ENCODE data around the gene UBAP1. TPM values are rescaled to one million over a fixed set of nuclear protein-coding genes. Genes with fewer than 3 reads are reported as not detected.

The UBAP1 gene
- total RNA-seq, 4 donors from 2014 or later = 39.2 to 71.3 (median 51.1) TPM

GRCh38 chr9:34163434-34163833 lies 15.4 kb upstream of the UBAP1 start:
- peak; percentile 48 for ATAC-seq (ENCODE audit: low FRiP score)
- TF ChIP-seq CTCF (IDR thresholded peaks at IDR 0.05) = no peak

GRCh38 chr9:34169125-34169524 lies 9.7 kb upstream of the UBAP1 start:
- ATAC-seq (ENCODE audit: low FRiP score) (no peak), DNase-seq (ENCODE audit: low spot score) (no peak)
- TF ChIP-seq CTCF (IDR thresholded peaks at IDR 0.05) = no peak

More at GRCh38 chr9:34163434-34163833, 15.4 kb upstream of the UBAP1 start:
- no peak for DNase-seq (ENCODE audit: low spot score)

- DNase-seq (ENCODE audit: low spot score) (no peak), ATAC-seq (ENCODE audit: low FRiP score) (no peak)
- no peak for TF ChIP-seq CTCF (IDR thresholded peaks at IDR 0.05)
Measured at GRCh38 chr9:34170237-34170991, 8.4 kb upstream of the UBAP1 start.

- TF ChIP-seq CTCF (IDR thresholded peaks at IDR 0.05) = no peak
- DNase-seq (ENCODE audit: low spot score) = no peak
- no peak for ATAC-seq (ENCODE audit: low FRiP score)
Measured at GRCh38 chr9:34171753-34172535, 6.9 kb upstream of the UBAP1 start.

GRCh38 chr9:34176089-34176488 lies 2.8 kb upstream of the UBAP1 start:
- no peak for DNase-seq (ENCODE audit: low spot score)
- no peak for TF ChIP-seq CTCF (IDR thresholded peaks at IDR 0.05)
- no peak for ATAC-seq (ENCODE audit: low FRiP score)

- ATAC-seq (ENCODE audit: low FRiP score) (no peak), DNase-seq (ENCODE audit: low spot score) (no peak)
- no peak for TF ChIP-seq CTCF (IDR thresholded peaks at IDR 0.05)
Measured at GRCh38 chr9:34177593-34178435, 1.0 kb upstream of the UBAP1 start.

Data from omental fat pad (tissue), 4 donors.